HepG2 (cell line): ENCODE results near the gene CCDC38. TPM values are rescaled to one million over a fixed set of nuclear protein-coding genes. Genes with fewer than 3 reads are reported as not detected.

Source experiments
- GABPB1 ChIP-seq: IDR thresholded peaks from 2 replicates; pipeline ENCODE4 v1.6.1; 2016; ENCODE audit warnings: mild to moderate bottlenecking, missing genetic modification reagents, moderate library complexity, missing compliant biosample characterization
- GFI1 ChIP-seq: sonication (generic); formaldehyde crosslinking; IDR thresholded peaks from 2 replicates; pipeline ENCODE4 v1.5.0; 2020; ENCODE audit warnings: missing genetic modification reagents, mild to moderate bottlenecking, borderline replicate concordance
- GPN1 ChIP-seq: sonication (generic); formaldehyde crosslinking; IDR thresholded peaks from 2 replicates; pipeline ENCODE4 v1.5.1; 2020; ENCODE audit warnings: missing genetic modification reagents, borderline replicate concordance
- HNF4G ChIP-seq, 2 experiments: sonication (generic) in 1 of 2; formaldehyde crosslinking in 1 of 2; IDR thresholded peaks; 2 replicates each; pipeline versions ENCODE4 v1.4.0 to v1.6.1; 2011 to 2020; ENCODE audit warnings: borderline replicate concordance in 2 of 2, low read depth in 2 of 2, mild to moderate bottlenecking in 2 of 2, low read length in 1 of 2, missing genetic modification reagents in 1 of 2, moderate library complexity in 1 of 2
- HOXA5 ChIP-seq: sonication (generic); formaldehyde crosslinking; IDR thresholded peaks from 2 replicates; pipeline ENCODE4 v1.4.0; 2020; ENCODE audit warnings: missing genetic modification reagents
- MYPOP ChIP-seq: sonication (generic); formaldehyde crosslinking; IDR thresholded peaks from 2 replicates; pipeline ENCODE4 v1.8.1; 2023; ENCODE audit warnings: mild to moderate bottlenecking, moderate library complexity, missing genetic modification reagents
- NRL ChIP-seq: sonication (generic); formaldehyde crosslinking; IDR thresholded peaks from 2 replicates; pipeline ENCODE4 v1.5.0; 2020; ENCODE audit warnings: missing genetic modification reagents, mild to moderate bottlenecking, moderate library complexity, borderline replicate concordance
- PHF5A ChIP-seq: IDR thresholded peaks from one replicate; pipeline ENCODE4 v1.6.1; 2018; ENCODE audit warnings: low read depth, missing genetic modification reagents; ENCODE audit not compliant: unreplicated experiment
- REL ChIP-seq: sonication (generic); formaldehyde crosslinking; conservative IDR thresholded peaks from 2 replicates; pipeline ENCODE4 v1.8.0; 2022; ENCODE audit warnings: mild to moderate bottlenecking, missing genetic modification reagents, moderate library complexity
- ZBTB3 ChIP-seq: sonication (generic); formaldehyde crosslinking; IDR thresholded peaks from 2 replicates; pipeline ENCODE4 v1.4.0; 2020; ENCODE audit warnings: low read depth, mild to moderate bottlenecking, moderate library complexity, missing genetic modification reagents, borderline replicate concordance
- ZFY ChIP-seq: sonication (generic); formaldehyde crosslinking; IDR thresholded peaks from 2 replicates; pipeline ENCODE4 v1.4.0; 2020; ENCODE audit warnings: missing genetic modification reagents
- ZIK1 ChIP-seq: sonication (generic); formaldehyde crosslinking; IDR thresholded peaks from 2 replicates; pipeline ENCODE4 v1.5.0; 2020; ENCODE audit warnings: mild to moderate bottlenecking, low read depth, missing genetic modification reagents, borderline replicate concordance
- ZMYM4 ChIP-seq: sonication (generic); formaldehyde crosslinking; IDR thresholded peaks from 2 replicates; pipeline ENCODE4 v1.8.1; 2023; ENCODE audit warnings: mild to moderate bottlenecking, missing genetic modification reagents
- ZNF274 ChIP-seq: sonication (generic); formaldehyde crosslinking; IDR thresholded peaks from 2 replicates; pipeline ENCODE4 v1.5.1; 2020; ENCODE audit warnings: mild to moderate bottlenecking, missing genetic modification reagents
- ZNF317 ChIP-seq: sonication (generic); formaldehyde crosslinking; IDR thresholded peaks from 2 replicates; pipeline ENCODE4 v1.5.0; 2020; ENCODE audit warnings: mild to moderate bottlenecking, missing genetic modification reagents
- ZNF629 ChIP-seq: sonication (generic); formaldehyde crosslinking; conservative IDR thresholded peaks from 2 replicates; pipeline ENCODE4 v1.5.0; 2020; ENCODE audit warnings: missing genetic modification reagents
- ZNF747 ChIP-seq: sonication (generic); formaldehyde crosslinking; IDR thresholded peaks from 2 replicates; pipeline ENCODE4 v1.8.1; 2023; ENCODE audit warnings: missing genetic modification reagents, mild to moderate bottlenecking, borderline replicate concordance
- ZNF784 ChIP-seq: sonication (generic); formaldehyde crosslinking; IDR thresholded peaks from 2 replicates; pipeline ENCODE4 v1.5.1; 2020; ENCODE audit warnings: missing genetic modification reagents, mild to moderate bottlenecking, borderline replicate concordance
- polyA plus RNA-seq, 8 experiments: library from polyadenylated mRNA; depleted of rRNA in 3 of 8; stranded (reverse) in 7 of 8; unstranded in 1 of 8; fragments of >200 nt; fragmentation: Illumina TruSeq in 4 of 8; extraction: Trizol in 4 of 8; gene quantifications; 2 replicates each; pipeline versions ENCODE4 v1.2.1 to v1.2.3, GENCODE V29; 2011 to 2016; ENCODE audit warnings: low read depth in 4 of 8, missing spikeins in 1 of 8, mixed read lengths in 1 of 8; ENCODE audit not compliant: insufficient read depth in 1 of 8
- total RNA-seq, 5 experiments: library from RNA; depleted of rRNA; stranded (reverse); fragments of >200 nt; fragmentation: Illumina TruSeq; extraction: Trizol; gene quantifications; 2 replicates each; pipeline ENCODE4 v1.2.3, GENCODE V29; 2016; ENCODE audit warnings: low read depth in 1 of 5
- TF ChIP-seq, protein P1 (sequence below), 2 experiments: sonication (generic) in 1 of 2; formaldehyde crosslinking in 1 of 2; IDR thresholded peaks; 2 replicates each; pipeline versions ENCODE4 v1.6.1 to v1.9.0; 2014 to 2022; ENCODE audit warnings: antibody characterized with exemption in 1 of 2, borderline replicate concordance in 1 of 2, inconsistent platforms in 1 of 2, low read depth in 1 of 2, missing genetic modification reagents in 1 of 2

Gene CCDC38
- total and polyA plus RNA-seq, 2 of the 13 experiments (the other 11 are each of a cell fraction or from before 2014, with no cell fraction given) = 0.24 to 0.32 TPM

DNA sequence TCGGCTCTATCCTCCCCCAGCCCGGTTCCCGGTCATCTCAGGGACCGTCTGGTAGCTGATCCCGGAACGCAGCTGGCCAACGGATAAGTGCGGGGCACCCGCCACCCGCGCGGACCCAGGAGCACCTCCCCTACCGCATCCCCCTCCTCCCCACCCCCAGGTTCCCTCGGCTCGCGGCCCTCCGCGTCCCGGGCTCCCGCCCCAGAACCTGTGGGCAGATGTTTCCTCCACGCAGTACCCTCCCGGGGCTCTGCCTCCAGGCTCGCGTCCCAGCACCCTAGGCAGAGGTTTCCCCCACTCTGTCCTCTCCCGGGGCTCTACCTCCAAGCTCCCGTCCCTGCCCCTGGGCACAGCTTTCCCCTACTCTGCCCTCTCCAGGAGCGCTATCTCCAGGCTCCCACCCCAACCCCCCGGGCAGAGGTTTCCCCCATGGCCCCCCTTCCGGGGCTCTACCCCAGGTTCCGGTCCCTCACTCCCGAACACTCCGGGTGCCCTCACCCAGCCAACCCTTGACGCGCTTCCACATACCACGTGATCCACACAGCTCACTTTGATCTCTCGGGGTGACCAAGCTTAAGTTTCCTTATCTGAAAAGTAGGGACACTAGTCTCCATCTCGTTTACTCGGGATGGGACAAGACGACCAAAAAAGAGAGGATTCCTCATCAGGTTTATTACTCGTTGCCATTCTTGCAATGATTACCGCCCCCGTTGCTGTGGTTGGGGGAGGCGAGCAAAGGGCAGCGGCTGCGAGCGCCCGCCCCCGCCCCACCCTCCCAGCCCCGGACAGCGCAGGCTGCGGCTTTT is at the start of gene CCDC38 (continued):
- TF ChIP-seq, protein P1, sequence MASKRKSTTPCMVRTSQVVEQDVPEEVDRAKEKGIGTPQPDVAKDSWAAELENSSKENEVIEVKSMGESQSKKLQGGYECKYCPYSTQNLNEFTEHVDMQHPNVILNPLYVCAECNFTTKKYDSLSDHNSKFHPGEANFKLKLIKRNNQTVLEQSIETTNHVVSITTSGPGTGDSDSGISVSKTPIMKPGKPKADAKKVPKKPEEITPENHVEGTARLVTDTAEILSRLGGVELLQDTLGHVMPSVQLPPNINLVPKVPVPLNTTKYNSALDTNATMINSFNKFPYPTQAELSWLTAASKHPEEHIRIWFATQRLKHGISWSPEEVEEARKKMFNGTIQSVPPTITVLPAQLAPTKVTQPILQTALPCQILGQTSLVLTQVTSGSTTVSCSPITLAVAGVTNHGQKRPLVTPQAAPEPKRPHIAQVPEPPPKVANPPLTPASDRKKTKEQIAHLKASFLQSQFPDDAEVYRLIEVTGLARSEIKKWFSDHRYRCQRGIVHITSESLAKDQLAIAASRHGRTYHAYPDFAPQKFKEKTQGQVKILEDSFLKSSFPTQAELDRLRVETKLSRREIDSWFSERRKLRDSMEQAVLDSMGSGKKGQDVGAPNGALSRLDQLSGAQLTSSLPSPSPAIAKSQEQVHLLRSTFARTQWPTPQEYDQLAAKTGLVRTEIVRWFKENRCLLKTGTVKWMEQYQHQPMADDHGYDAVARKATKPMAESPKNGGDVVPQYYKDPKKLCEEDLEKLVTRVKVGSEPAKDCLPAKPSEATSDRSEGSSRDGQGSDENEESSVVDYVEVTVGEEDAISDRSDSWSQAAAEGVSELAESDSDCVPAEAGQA (IDR thresholded peaks at IDR 0.05; ENCODE audit: low read depth) = 0 out of 2 replicates have a peak, but pooled peaks have one; percentile 28
- TF ChIP-seq, protein P1 (CRISPR knock-in tag; IDR thresholded peaks at IDR 0.05; ENCODE audit: borderline replicate concordance) = no peak
- TF ChIP-seq ZNF747 (peak; percentile 73; the same call in 1 of the 2 replicates), ZNF629 (CRISPR knock-in tag) (0 out of 2 replicates have a peak, but pooled peaks have one; percentile 4), ZNF317 (CRISPR knock-in tag) (0 out of 2 replicates have a peak, but pooled peaks have one; percentile 13), ZNF274 (CRISPR knock-in tag) (peak; percentile 51; the same call in 1 of the 2 replicates), NRL (CRISPR knock-in tag) (0 out of 2 replicates have a peak, but pooled peaks have one; percentile 62), ZNF784 (CRISPR knock-in tag) (peak; percentile 73; the same call in 1 of the 2 replicates), GABPB1 (CRISPR knock-in tag) (peak; percentile 86), HOXA5 (CRISPR knock-in tag) (peak; percentile 88), ZBTB3 (CRISPR knock-in tag) (no peak), GFI1 (CRISPR knock-in tag) (0 out of 2 replicates have a peak, but pooled peaks have one; percentile 35), PHF5A (no peak), MYPOP (CRISPR knock-in tag) (peak; percentile 72; the same call in 1 of the 2 replicates), ZIK1 (CRISPR knock-in tag) (no peak; the same call in 1 of the 2 replicates), ZFY (CRISPR knock-in tag) (peak; percentile 12; the same call in 1 of the 2 replicates), HNF4G (IDR thresholded peaks at IDR 0.05; ENCODE audit: borderline replicate concordance, low read depth, low read length) (no peak), HNF4G (CRISPR knock-in tag; IDR thresholded peaks at IDR 0.05; ENCODE audit: borderline replicate concordance, low read depth) (no peak), REL (CRISPR knock-in tag) (0 out of 2 replicates have a peak, but pooled peaks have one; percentile 3), GPN1 (CRISPR knock-in tag) (no peak), ZMYM4 (peak; percentile 61; the same call in 1 of the 2 replicates)
